Osteocyte (in vitro differentiated cells): ENCODE measurements around the gene USP5. TPM values are rescaled to one million over a fixed set of nuclear protein-coding genes. Genes with fewer than 3 reads are reported as not detected.
A peak's percentile ranks its signal among the peaks of the same experiment; 100 is the strongest.

Source experiments
- DNase-seq: peaks from one replicate; pipeline ENCODE4 v3.0.0; 2021; ENCODE audit warnings: mixed read lengths; ENCODE audit not compliant: unreplicated experiment; ENCODE audit errors: extremely low spot score
- H3K27ac Mint-ChIP-seq: one replicate; pipeline ENCODE4 v1.8.0; 2021; ENCODE audit warnings: mild to moderate bottlenecking, mixed read lengths; ENCODE audit not compliant: unreplicated experiment
- H3K27me3 Mint-ChIP-seq: one replicate; pipeline ENCODE4 v1.8.0; 2021; ENCODE audit warnings: mixed read lengths; ENCODE audit not compliant: unreplicated experiment
- H3K36me3 Mint-ChIP-seq: one replicate; pipeline ENCODE4 v1.8.0; 2021; ENCODE audit warnings: mixed read lengths; ENCODE audit not compliant: unreplicated experiment
- H3K4me1 Mint-ChIP-seq: one replicate; pipeline ENCODE4 v1.8.0; 2021; ENCODE audit warnings: mixed read lengths; ENCODE audit not compliant: unreplicated experiment
- H3K4me3 Mint-ChIP-seq: one replicate; pipeline ENCODE4 v1.8.0; 2021; ENCODE audit warnings: mild to moderate bottlenecking, moderate library complexity, mixed read lengths; ENCODE audit not compliant: unreplicated experiment
- H3K9me3 Mint-ChIP-seq: one replicate; pipeline ENCODE4 v1.8.0; 2021; ENCODE audit warnings: mixed read lengths; ENCODE audit not compliant: unreplicated experiment
- total RNA-seq: library from RNA; stranded (reverse); gene quantifications from 2 replicates; pipeline ENCODE4 v1.2.1, GENCODE V29; 2021
- TF ChIP-seq, protein P1 (sequence below): fragments of 200-600 bp; sonication (generic); IDR thresholded peaks from 2 replicates; pipeline ENCODE4 v1.5.0; 2021; ENCODE audit warnings: antibody characterized with exemption, mild to moderate bottlenecking, moderate library complexity

Gene USP5
- total RNA-seq, 1 donor from 2014 or later, result 114 TPM

DNA sequence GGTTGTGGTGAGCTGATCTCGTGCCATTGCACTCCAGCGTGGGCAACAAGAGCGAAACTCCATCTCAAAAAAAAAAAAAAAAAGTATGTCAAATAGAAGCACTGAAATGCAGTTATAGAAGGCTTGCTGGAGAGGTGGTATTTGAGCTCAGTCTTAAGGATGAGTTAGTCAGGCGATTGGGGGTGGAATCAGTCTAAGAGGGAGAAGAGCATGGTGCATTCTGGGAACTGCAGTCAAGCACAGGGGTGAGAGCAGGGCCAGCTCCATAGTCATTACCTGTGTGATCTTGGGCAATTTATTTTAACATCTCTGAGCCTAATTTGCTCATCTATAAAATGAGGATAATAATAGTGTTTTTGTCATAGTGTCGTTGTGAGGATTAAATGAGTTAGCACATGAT is 17.1 kb upstream of the USP5 start:
- H3K4me3 Mint-ChIP-seq, result no peak overlapping the region
- DNase-seq, result no peak
- TF ChIP-seq, protein P1, sequence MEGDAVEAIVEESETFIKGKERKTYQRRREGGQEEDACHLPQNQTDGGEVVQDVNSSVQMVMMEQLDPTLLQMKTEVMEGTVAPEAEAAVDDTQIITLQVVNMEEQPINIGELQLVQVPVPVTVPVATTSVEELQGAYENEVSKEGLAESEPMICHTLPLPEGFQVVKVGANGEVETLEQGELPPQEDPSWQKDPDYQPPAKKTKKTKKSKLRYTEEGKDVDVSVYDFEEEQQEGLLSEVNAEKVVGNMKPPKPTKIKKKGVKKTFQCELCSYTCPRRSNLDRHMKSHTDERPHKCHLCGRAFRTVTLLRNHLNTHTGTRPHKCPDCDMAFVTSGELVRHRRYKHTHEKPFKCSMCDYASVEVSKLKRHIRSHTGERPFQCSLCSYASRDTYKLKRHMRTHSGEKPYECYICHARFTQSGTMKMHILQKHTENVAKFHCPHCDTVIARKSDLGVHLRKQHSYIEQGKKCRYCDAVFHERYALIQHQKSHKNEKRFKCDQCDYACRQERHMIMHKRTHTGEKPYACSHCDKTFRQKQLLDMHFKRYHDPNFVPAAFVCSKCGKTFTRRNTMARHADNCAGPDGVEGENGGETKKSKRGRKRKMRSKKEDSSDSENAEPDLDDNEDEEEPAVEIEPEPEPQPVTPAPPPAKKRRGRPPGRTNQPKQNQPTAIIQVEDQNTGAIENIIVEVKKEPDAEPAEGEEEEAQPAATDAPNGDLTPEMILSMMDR, result no peak
- peaks cover 3% of the 10 kb centered on the region for H3K4me1 Mint-ChIP-seq
- no peaks in the 10 kb centered on the region for H3K9me3 Mint-ChIP-seq
- H3K36me3 Mint-ChIP-seq, result peaks cover 24% of the 10 kb centered on the region
- peak overlapping the region; percentile 8 for H3K27ac Mint-ChIP-seq
- no peaks in the 10 kb centered on the region for H3K27me3 Mint-ChIP-seq

DNA sequence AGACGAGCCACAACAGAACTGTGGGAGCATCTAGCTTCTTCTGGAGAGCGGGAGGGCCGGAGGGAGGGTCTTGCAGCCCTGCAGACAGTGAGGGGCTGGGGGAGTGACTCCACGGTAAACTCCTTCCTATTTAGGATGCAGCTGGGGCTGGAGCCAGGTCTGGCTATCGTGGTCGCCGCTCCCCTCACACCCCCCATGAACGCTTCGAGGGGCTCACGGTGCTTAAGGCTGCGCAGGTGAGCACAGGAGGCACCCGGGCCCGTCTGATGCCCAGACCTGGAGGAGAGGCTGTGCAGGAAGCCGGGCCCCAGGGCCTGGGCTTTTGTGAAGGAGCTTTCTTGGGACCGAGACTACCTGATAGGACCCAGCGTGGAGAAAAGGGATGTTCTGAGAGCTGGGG is 15.1 kb upstream of the USP5 start:
- no peak for DNase-seq
- no peaks in the 10 kb centered on the region for H3K4me1 Mint-ChIP-seq
- no peak overlapping the region for H3K4me3 Mint-ChIP-seq
- TF ChIP-seq, protein P1, result no peak
- H3K27ac Mint-ChIP-seq, result no peak overlapping the region
- peaks cover 16% of the 10 kb centered on the region for H3K36me3 Mint-ChIP-seq
- no peaks in the 10 kb centered on the region for H3K9me3 Mint-ChIP-seq
- no peaks in the 10 kb centered on the region for H3K27me3 Mint-ChIP-seq

DNA sequence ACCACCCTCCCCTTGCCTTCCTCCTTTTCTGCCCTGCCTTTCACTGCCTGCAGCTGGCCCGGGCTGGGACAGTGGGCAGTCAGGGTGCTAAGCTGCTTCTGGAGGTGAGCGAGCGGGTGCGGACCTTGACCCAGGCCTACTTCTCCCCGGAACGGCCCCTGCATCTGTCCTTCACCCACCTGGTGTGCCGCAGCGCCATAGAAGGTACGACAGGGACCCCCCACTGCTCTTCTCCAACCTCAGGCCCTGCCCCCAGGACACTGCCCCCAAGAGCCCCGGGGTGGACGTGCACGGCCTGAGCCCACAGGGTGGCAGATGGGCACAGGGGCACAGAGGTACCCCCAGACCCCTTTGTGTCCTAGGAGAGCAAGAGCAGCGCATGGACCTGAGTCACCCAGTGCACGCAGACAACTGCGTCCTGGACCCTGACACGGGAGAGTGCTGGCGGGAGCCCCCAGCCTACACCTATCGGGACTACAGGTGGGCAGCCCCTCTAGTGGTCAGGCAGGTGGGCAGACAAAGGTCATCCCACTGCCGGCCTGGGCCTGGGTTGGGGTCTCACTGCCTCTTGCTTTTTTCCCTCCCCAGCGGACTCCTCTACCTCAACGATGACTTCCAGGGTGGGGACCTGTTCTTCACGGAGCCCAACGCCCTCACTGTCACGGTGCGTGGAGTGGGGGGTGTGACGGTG is 14.4 kb upstream of the USP5 start:
- no peak for DNase-seq
- Mint-ChIP-seq H3K27me3 (no peaks in the 10 kb centered on the region), H3K9me3 (no peaks in the 10 kb centered on the region), H3K4me3 (no peak overlapping the region), H3K4me1 (no peaks in the 10 kb centered on the region), H3K27ac (no peak overlapping the region), H3K36me3 (peaks cover 12% of the 10 kb centered on the region)
- TF ChIP-seq, protein P1, result no peak

DNA sequence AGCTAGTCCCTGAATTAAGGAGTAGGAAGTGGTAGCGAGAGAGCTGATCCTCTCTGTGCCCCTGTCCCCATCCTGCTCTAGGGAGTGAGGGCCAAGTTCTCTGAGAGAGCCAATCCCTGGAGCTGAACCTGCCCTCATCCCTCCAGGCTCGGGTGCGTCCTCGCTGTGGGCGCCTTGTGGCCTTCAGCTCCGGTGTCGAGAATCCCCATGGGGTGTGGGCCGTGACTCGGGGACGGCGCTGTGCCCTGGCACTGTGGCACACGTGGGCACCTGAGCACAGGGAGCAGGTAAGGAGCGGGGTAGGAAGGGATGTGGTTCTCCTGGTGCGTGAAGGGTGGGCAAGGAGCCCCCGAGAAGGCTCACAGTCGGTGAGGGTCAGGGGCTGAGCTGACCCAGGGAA is 13.1 kb upstream of the USP5 start:
- Mint-ChIP-seq H3K4me3 (no peak overlapping the region), H3K36me3 (peaks cover 9% of the 10 kb centered on the region), H3K4me1 (no peaks in the 10 kb centered on the region), H3K27ac (no peak overlapping the region), H3K27me3 (no peaks in the 10 kb centered on the region), H3K9me3 (no peaks in the 10 kb centered on the region)
- DNase-seq, result no peak
- TF ChIP-seq, protein P1, result no peak

DNA sequence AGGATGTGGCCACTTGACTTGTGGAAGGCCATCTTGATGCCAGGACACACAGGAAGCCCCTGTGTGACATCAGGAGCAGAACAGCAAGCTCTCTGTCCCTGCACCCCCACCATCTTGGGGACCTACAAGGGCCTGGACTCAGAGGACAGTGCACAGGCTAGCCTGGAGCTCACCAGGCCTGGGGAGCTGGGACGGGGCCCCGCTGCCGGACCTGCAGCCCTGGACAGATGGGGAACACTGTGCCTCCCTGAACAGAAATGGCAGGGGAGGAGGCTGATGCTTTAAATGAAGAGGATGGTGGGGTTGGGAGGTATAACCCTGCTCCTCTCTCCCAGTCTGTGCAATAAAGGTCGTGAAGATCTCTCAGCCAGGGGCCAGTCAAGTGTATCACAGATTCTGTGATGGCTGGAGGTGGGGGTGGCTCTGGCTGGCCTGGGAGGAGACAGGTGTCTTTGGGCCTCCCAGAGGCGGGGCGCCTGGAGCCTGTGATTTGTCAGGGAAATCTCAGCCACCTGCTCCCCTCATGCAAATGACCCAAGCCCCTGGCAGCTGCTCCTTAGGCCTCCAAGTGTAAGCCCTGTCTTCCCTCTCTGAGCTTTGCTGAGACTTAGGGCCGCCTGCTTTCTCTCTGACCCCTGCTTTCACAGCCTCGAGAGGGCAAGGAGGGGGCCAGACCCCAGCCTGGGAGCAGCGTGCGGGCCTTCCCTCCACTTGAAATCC is 12.3 kb upstream of the USP5 start:
- H3K27ac Mint-ChIP-seq, result no peak overlapping the region
- H3K27me3 Mint-ChIP-seq, result no peaks in the 10 kb centered on the region
- no peaks in the 10 kb centered on the region for H3K9me3 Mint-ChIP-seq
- peaks cover 8% of the 10 kb centered on the region for H3K36me3 Mint-ChIP-seq
- DNase-seq, result no peak
- TF ChIP-seq, protein P1, result no peak
- H3K4me1 Mint-ChIP-seq, result no peaks in the 10 kb centered on the region
- H3K4me3 Mint-ChIP-seq, result no peak overlapping the region
